ENCODE data around the gene NSMCE3.
A peak's percentile ranks its signal among the peaks of the same experiment; 100 is the strongest.

Gene NSMCE3

GRCh38 chr15:29269485-29270168, at the start of gene NSMCE3:
Gene NSMCE3, minus strand, starts transcription at chr15:29269822. Its CDS starts 117 bp downstream, at chr15:29269705.
- peak within 1 kb of the TSS; percentile 84 for H3K9ac ChIP-seq (ENCODE audit: insufficient read length, low read depth)
- peaks cover 8% of the 10 kb centered on the region for H3K27me3 ChIP-seq (ENCODE audit: insufficient read depth, insufficient read length)
- H3K9me3 ChIP-seq (ENCODE audit: insufficient read depth, low read length) = no peaks in the 10 kb centered on the region
- peak within 1 kb of the TSS; percentile 77 for H3K4me3 ChIP-seq (ENCODE audit: insufficient read length, low read depth)
- no peak for TF ChIP-seq SUZ12 (IDR thresholded peaks at IDR 0.05; ENCODE audit: extremely low read depth, insufficient read depth, insufficient read length)
- TF ChIP-seq ZNF274 (IDR thresholded peaks at IDR 0.05; ENCODE audit: low read depth, low read length) = no peak
- TF ChIP-seq YY1 (IDR thresholded peaks at IDR 0.05; ENCODE audit: insufficient read depth, insufficient read length) = no peak
- no peaks in the 10 kb centered on the region for H3K36me3 ChIP-seq (ENCODE audit: insufficient read depth, insufficient read length, low read length)
- peak; percentile 68 for DNase-seq (ENCODE audit: low read depth, low spot score)
- no peaks in the 10 kb centered on the region for H3K4me1 ChIP-seq (ENCODE audit: insufficient read depth, insufficient read length)

- TF ChIP-seq SUZ12 (IDR thresholded peaks at IDR 0.05; ENCODE audit: extremely low read depth, insufficient read depth, insufficient read length) = no peak
- no peak for TF ChIP-seq ZNF274 (IDR thresholded peaks at IDR 0.05; ENCODE audit: low read depth, low read length)
- no peak for TF ChIP-seq YY1 (IDR thresholded peaks at IDR 0.05; ENCODE audit: insufficient read depth, insufficient read length)
- H3K4me3 ChIP-seq (ENCODE audit: insufficient read length, low read depth) = no peak overlapping the region
- H3K9ac ChIP-seq (ENCODE audit: insufficient read length, low read depth) = no peak overlapping the region
- H3K27me3 ChIP-seq (ENCODE audit: insufficient read depth, insufficient read length) = no peaks in the 10 kb centered on the region
- H3K9me3 ChIP-seq (ENCODE audit: insufficient read depth, low read length) = no peaks in the 10 kb centered on the region
- H3K4me1 ChIP-seq (ENCODE audit: insufficient read depth, insufficient read length) = peaks cover 2% of the 10 kb centered on the region
- DNase-seq (ENCODE audit: low read depth, low spot score) = no peak
- no peaks in the 10 kb centered on the region for H3K36me3 ChIP-seq (ENCODE audit: insufficient read depth, insufficient read length, low read length)
Observed at GRCh38 chr15:29316422-29316821, 46.8 kb upstream of the NSMCE3 start.

GRCh38 chr15:29312387-29312786, 42.8 kb upstream of the NSMCE3 start:
- no peaks in the 10 kb centered on the region for H3K27me3 ChIP-seq (ENCODE audit: insufficient read depth, insufficient read length)
- H3K4me3 ChIP-seq (ENCODE audit: insufficient read length, low read depth) = no peak overlapping the region
- no peak overlapping the region for H3K9ac ChIP-seq (ENCODE audit: insufficient read length, low read depth)
- H3K4me1 ChIP-seq (ENCODE audit: insufficient read depth, insufficient read length) = no peaks in the 10 kb centered on the region
- TF ChIP-seq YY1 (IDR thresholded peaks at IDR 0.05; ENCODE audit: insufficient read depth, insufficient read length) = no peak
- no peak for TF ChIP-seq ZNF274 (IDR thresholded peaks at IDR 0.05; ENCODE audit: low read depth, low read length)
- TF ChIP-seq SUZ12 (IDR thresholded peaks at IDR 0.05; ENCODE audit: extremely low read depth, insufficient read depth, insufficient read length) = no peak
- no peaks in the 10 kb centered on the region for H3K9me3 ChIP-seq (ENCODE audit: insufficient read depth, low read length)
- DNase-seq (ENCODE audit: low read depth, low spot score) = no peak
- H3K36me3 ChIP-seq (ENCODE audit: insufficient read depth, insufficient read length, low read length) = no peaks in the 10 kb centered on the region

GRCh38 chr15:29311696-29312095, 42.1 kb upstream of the NSMCE3 start:
- H3K36me3 ChIP-seq (ENCODE audit: insufficient read depth, insufficient read length, low read length) = no peaks in the 10 kb centered on the region
- H3K4me1 ChIP-seq (ENCODE audit: insufficient read depth, insufficient read length) = no peaks in the 10 kb centered on the region
- no peak overlapping the region for H3K9ac ChIP-seq (ENCODE audit: insufficient read length, low read depth)
- H3K9me3 ChIP-seq (ENCODE audit: insufficient read depth, low read length) = no peaks in the 10 kb centered on the region
- no peak for TF ChIP-seq ZNF274 (IDR thresholded peaks at IDR 0.05; ENCODE audit: low read depth, low read length)
- no peak for TF ChIP-seq YY1 (IDR thresholded peaks at IDR 0.05; ENCODE audit: insufficient read depth, insufficient read length)
- TF ChIP-seq SUZ12 (IDR thresholded peaks at IDR 0.05; ENCODE audit: extremely low read depth, insufficient read depth, insufficient read length) = no peak
- no peak overlapping the region for H3K4me3 ChIP-seq (ENCODE audit: insufficient read length, low read depth)
- H3K27me3 ChIP-seq (ENCODE audit: insufficient read depth, insufficient read length) = no peaks in the 10 kb centered on the region
- DNase-seq (ENCODE audit: low read depth, low spot score) = no peak

GRCh38 chr15:29309139-29309538, 39.5 kb upstream of the NSMCE3 start:
- TF ChIP-seq YY1 (IDR thresholded peaks at IDR 0.05; ENCODE audit: insufficient read depth, insufficient read length) (no peak), ZNF274 (IDR thresholded peaks at IDR 0.05; ENCODE audit: low read depth, low read length) (no peak), SUZ12 (IDR thresholded peaks at IDR 0.05; ENCODE audit: extremely low read depth, insufficient read depth, insufficient read length) (no peak)
- Histone ChIP-seq H3K9me3 (ENCODE audit: insufficient read depth, low read length) (no peaks in the 10 kb centered on the region), H3K27me3 (ENCODE audit: insufficient read depth, insufficient read length) (no peaks in the 10 kb centered on the region), H3K4me1 (ENCODE audit: insufficient read depth, insufficient read length) (no peaks in the 10 kb centered on the region), H3K9ac (ENCODE audit: insufficient read length, low read depth) (no peak overlapping the region), H3K36me3 (ENCODE audit: insufficient read depth, insufficient read length, low read length) (no peaks in the 10 kb centered on the region), H3K4me3 (ENCODE audit: insufficient read length, low read depth) (no peak overlapping the region)
- no peak for DNase-seq (ENCODE audit: low read depth, low spot score)

GRCh38 chr15:29308299-29308698, 38.7 kb upstream of the NSMCE3 start:
- H3K36me3 ChIP-seq (ENCODE audit: insufficient read depth, insufficient read length, low read length) = no peaks in the 10 kb centered on the region
- no peaks in the 10 kb centered on the region for H3K4me1 ChIP-seq (ENCODE audit: insufficient read depth, insufficient read length)
- no peaks in the 10 kb centered on the region for H3K27me3 ChIP-seq (ENCODE audit: insufficient read depth, insufficient read length)
- no peak overlapping the region for H3K9ac ChIP-seq (ENCODE audit: insufficient read length, low read depth)
- TF ChIP-seq SUZ12 (IDR thresholded peaks at IDR 0.05; ENCODE audit: extremely low read depth, insufficient read depth, insufficient read length) (no peak), YY1 (IDR thresholded peaks at IDR 0.05; ENCODE audit: insufficient read depth, insufficient read length) (no peak), ZNF274 (IDR thresholded peaks at IDR 0.05; ENCODE audit: low read depth, low read length) (no peak)
- H3K4me3 ChIP-seq (ENCODE audit: insufficient read length, low read depth) = no peak overlapping the region
- H3K9me3 ChIP-seq (ENCODE audit: insufficient read depth, low read length) = no peaks in the 10 kb centered on the region
- DNase-seq (ENCODE audit: low read depth, low spot score) = no peak

GRCh38 chr15:29305556-29305955, 35.9 kb upstream of the NSMCE3 start:
- no peaks in the 10 kb centered on the region for H3K9me3 ChIP-seq (ENCODE audit: insufficient read depth, low read length)
- no peak overlapping the region for H3K9ac ChIP-seq (ENCODE audit: insufficient read length, low read depth)
- no peaks in the 10 kb centered on the region for H3K27me3 ChIP-seq (ENCODE audit: insufficient read depth, insufficient read length)
- no peaks in the 10 kb centered on the region for H3K4me1 ChIP-seq (ENCODE audit: insufficient read depth, insufficient read length)
- no peaks in the 10 kb centered on the region for H3K36me3 ChIP-seq (ENCODE audit: insufficient read depth, insufficient read length, low read length)
- no peak overlapping the region for H3K4me3 ChIP-seq (ENCODE audit: insufficient read length, low read depth)
- no peak for DNase-seq (ENCODE audit: low read depth, low spot score)
- TF ChIP-seq SUZ12 (IDR thresholded peaks at IDR 0.05; ENCODE audit: extremely low read depth, insufficient read depth, insufficient read length) (no peak), YY1 (IDR thresholded peaks at IDR 0.05; ENCODE audit: insufficient read depth, insufficient read length) (no peak), ZNF274 (IDR thresholded peaks at IDR 0.05; ENCODE audit: low read depth, low read length) (no peak)

All from NT2/D1 (cell line).